Progenitor cell of endocrine pancreas (in vitro differentiated cells): ENCODE data around the gene TTC27. TPM values are rescaled to one million over a fixed set of nuclear protein-coding genes. Genes with fewer than 3 reads are reported as not detected.

Experiments used
- DNase-seq: peaks from one replicate; pipeline ENCODE4 v3.0.0; 2021; ENCODE audit warnings: low spot score; ENCODE audit not compliant: unreplicated experiment
- H3K27ac Mint-ChIP-seq: 2 replicates; pipeline ENCODE4 v1.8.0; 2021; ENCODE audit warnings: mild to moderate bottlenecking, moderate library complexity, mixed read lengths
- H3K27me3 Mint-ChIP-seq: 2 replicates; pipeline ENCODE4 v1.8.0; 2021; ENCODE audit warnings: mixed read lengths
- H3K36me3 Mint-ChIP-seq: 2 replicates; pipeline ENCODE4 v1.8.0; 2022; ENCODE audit warnings: mixed read lengths; ENCODE audit not compliant: insufficient read depth
- H3K4me1 Mint-ChIP-seq: 2 replicates; pipeline ENCODE4 v1.8.0; 2021; ENCODE audit warnings: low read depth, mixed read lengths
- H3K4me3 Mint-ChIP-seq: 2 replicates; pipeline ENCODE4 v1.8.0; 2021; ENCODE audit warnings: low read depth, mild to moderate bottlenecking, moderate library complexity, mixed read lengths
- H3K9me3 Mint-ChIP-seq: 2 replicates; pipeline ENCODE4 v1.8.0; 2021; ENCODE audit warnings: low read depth, mixed read lengths
- total RNA-seq: library from RNA; stranded (reverse); gene quantifications from 2 replicates; pipeline ENCODE4 v1.2.1, GENCODE V29; 2021
- TF ChIP-seq, protein P1 (sequence below): fragments of 200-600 bp; sonication (generic); IDR thresholded peaks from one replicate; pipeline ENCODE4 v1.5.0; 2021; ENCODE audit warnings: antibody characterized with exemption, mild to moderate bottlenecking; ENCODE audit not compliant: unreplicated experiment

The TTC27 gene
- total RNA-seq, 1 donor from 2014 or later, result 20.5 TPM

DNA sequence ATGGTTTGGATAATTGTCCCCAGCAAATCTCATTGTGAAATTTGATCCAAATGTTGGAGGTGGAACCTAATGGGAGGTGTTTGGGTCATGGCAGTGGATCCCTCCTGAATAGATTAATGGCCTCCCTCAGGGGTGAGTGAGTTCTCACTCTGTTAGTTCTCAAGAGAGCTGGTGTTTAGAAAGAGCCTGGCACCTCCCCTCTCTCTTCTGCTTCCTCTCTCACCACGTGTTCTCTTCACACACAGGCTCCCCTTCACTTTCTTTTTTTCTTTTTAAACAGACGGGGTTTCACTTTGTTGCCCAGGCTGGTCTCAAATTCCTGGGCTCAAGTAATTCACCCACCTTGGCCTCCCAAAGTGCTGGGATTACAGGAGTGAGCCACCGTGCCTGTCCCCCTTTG, 207.3 kb downstream of the TTC27 start:
- no peaks in the 10 kb centered on the region for H3K9me3 Mint-ChIP-seq
- no peak overlapping the region for H3K27ac Mint-ChIP-seq
- H3K4me1 Mint-ChIP-seq, result peaks cover 5% of the 10 kb centered on the region
- peaks cover 10% of the 10 kb centered on the region for H3K27me3 Mint-ChIP-seq
- TF ChIP-seq, protein P1, sequence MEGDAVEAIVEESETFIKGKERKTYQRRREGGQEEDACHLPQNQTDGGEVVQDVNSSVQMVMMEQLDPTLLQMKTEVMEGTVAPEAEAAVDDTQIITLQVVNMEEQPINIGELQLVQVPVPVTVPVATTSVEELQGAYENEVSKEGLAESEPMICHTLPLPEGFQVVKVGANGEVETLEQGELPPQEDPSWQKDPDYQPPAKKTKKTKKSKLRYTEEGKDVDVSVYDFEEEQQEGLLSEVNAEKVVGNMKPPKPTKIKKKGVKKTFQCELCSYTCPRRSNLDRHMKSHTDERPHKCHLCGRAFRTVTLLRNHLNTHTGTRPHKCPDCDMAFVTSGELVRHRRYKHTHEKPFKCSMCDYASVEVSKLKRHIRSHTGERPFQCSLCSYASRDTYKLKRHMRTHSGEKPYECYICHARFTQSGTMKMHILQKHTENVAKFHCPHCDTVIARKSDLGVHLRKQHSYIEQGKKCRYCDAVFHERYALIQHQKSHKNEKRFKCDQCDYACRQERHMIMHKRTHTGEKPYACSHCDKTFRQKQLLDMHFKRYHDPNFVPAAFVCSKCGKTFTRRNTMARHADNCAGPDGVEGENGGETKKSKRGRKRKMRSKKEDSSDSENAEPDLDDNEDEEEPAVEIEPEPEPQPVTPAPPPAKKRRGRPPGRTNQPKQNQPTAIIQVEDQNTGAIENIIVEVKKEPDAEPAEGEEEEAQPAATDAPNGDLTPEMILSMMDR, result no peak
- no peak for DNase-seq
- no peak overlapping the region for H3K4me3 Mint-ChIP-seq
- H3K36me3 Mint-ChIP-seq, result no peaks in the 10 kb centered on the region

DNA sequence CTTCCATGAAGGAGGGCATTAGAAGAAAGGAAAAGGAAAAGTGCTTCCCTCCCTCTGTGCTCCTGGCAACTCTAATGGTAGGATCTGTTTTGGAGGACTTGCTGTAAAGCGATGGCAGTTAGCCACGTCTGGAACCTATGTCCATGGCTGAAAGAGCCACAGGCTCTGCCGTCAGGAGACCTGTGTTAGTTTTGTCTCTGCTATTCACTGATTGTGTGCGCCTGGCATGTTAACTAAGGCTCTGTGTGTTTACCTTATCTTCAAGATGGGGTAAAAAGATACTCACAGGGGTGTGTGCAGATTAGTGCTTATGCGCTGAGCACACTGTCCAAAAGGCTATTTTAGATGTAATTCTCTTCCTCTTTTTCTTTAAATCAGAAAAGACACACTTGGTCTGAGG, 209.1 kb downstream of the TTC27 start:
- Mint-ChIP-seq H3K27me3 (peaks cover 10% of the 10 kb centered on the region), H3K9me3 (no peaks in the 10 kb centered on the region), H3K36me3 (no peaks in the 10 kb centered on the region), H3K4me3 (no peak overlapping the region), H3K27ac (no peak overlapping the region), H3K4me1 (peaks cover 5% of the 10 kb centered on the region)
- TF ChIP-seq, protein P1, result no peak
- DNase-seq, result no peak

DNA sequence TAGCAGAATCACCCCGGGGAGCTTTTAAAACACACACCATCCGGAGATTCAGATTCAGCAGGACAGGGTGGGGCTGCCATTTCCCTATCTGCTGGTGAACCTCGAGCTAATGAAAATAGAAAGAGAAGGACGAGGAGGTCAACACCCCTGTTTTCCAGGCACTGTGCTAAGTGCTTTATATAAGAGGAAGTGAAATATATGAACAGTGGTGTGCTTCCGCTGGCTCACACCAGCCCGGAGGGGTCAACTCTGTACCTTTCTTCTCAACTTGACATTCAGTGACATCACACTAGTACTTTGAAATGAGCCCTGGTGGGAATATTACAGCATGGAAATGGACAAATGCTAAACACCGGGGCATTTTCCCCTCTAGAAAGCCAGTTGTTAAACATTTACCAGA, 210.6 kb downstream of the TTC27 start:
- no peaks in the 10 kb centered on the region for H3K9me3 Mint-ChIP-seq
- peaks cover 10% of the 10 kb centered on the region for H3K27me3 Mint-ChIP-seq
- H3K4me3 Mint-ChIP-seq, result no peak overlapping the region
- H3K4me1 Mint-ChIP-seq, result peaks cover 6% of the 10 kb centered on the region
- TF ChIP-seq, protein P1, result no peak
- H3K27ac Mint-ChIP-seq, result no peak overlapping the region
- H3K36me3 Mint-ChIP-seq, result no peaks in the 10 kb centered on the region
- DNase-seq, result no peak

DNA sequence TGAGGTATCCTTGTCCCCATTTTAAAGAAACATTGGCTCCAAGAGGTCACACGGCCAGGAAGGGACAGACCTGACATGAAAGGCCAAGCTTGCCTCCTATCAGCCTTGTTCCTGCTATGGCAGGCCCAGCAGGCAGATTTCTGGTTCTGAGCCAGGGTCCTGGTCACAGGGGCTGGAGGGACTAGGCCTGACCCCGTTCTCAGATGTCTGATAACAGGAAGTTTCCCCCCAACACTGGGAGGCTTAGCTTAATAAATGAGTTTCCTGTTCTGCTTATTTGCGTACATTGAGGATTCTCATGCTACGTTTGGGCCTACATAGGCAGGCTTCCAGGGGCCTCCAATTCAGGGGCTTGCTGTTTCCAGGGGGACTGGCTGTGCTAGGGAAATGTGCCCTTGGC, 211.1 kb downstream of the TTC27 start:
- DNase-seq, result no peak
- TF ChIP-seq, protein P1, result no peak
- Mint-ChIP-seq H3K9me3 (no peaks in the 10 kb centered on the region), H3K36me3 (no peaks in the 10 kb centered on the region), H3K27ac (no peak overlapping the region), H3K4me1 (peaks cover 6% of the 10 kb centered on the region), H3K27me3 (peaks cover 10% of the 10 kb centered on the region), H3K4me3 (no peak overlapping the region)

DNA sequence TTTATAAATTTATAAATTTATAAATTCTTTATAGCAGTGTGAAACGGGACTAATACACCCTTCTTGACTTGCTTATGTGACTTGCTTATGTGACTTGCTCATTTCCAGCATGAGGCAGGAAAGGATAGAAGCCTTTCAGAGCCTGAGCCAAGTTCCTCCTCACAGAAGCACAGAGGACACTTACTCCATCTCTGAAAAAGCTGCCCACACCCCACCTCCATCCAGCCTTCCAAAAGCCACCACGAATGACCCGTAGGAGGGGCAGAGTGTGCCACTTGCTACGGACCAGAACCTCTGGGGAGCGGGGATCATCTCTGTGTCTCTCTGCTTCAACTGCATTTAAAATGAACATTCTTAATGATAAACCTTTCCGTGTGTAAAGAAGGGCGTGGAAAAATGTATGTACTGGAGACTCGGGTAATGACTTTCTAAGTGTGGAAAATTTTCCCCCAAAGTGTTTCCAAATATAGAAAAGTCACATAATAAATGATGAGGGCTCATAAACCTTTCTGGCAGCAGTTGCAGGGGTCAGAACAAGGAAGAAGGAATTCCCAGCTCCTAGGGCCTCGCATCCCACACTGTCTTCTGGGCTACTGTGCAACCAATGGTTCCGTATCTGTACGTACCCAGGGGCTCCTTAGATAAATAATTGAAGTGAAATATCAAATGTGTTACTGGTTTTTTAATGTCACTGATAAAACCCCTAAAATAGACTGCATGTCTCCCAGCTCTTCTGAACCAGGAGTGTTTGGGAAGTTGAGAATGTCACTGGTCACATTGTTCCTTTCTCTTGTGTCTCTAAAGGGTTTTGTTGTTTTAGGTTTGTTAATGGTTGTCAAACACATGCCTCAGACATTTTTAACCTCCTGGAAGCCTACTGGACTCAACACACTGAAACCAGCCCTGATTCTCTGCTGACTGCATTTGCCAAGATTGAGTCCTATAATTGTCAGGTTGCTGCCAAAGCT, 214.4 kb downstream of the TTC27 start:
- H3K27me3 Mint-ChIP-seq, result peaks cover 4% of the 10 kb centered on the region
- TF ChIP-seq, protein P1, result no peak
- H3K4me3 Mint-ChIP-seq, result no peak overlapping the region
- H3K27ac Mint-ChIP-seq, result no peak overlapping the region
- DNase-seq, result no peak
- peaks cover 7% of the 10 kb centered on the region for H3K9me3 Mint-ChIP-seq
- no peaks in the 10 kb centered on the region for H3K36me3 Mint-ChIP-seq
- H3K4me1 Mint-ChIP-seq, result peaks cover 1% of the 10 kb centered on the region
